Astrocyte of the spinal cord (primary cell): ENCODE measurements around the gene TEAD3.

Experiments
- DNase-seq: peaks from one replicate; pipeline ENCODE4 v3.0.0; 2011; ENCODE audit warnings: low read depth, low spot score
- H3K4me3 ChIP-seq: 2 replicates; pipeline ENCODE4 v1.5.1; 2011; ENCODE audit warnings: low read depth, mild to moderate bottlenecking, low read length, moderate library complexity
- in situ Hi-C: cut with HindIII; loops from 2 replicates; pipeline ENCODE4 v1.10.0; 2017; ENCODE audit warnings: low sequenced_read_pairs
- TF ChIP-seq, protein P1 (sequence below): IDR thresholded peaks from 2 replicates; pipeline ENCODE4 v1.5.1; 2012; ENCODE audit warnings: low read depth, mild to moderate bottlenecking, low read length, inconsistent platforms

The TEAD3 gene

DNA sequence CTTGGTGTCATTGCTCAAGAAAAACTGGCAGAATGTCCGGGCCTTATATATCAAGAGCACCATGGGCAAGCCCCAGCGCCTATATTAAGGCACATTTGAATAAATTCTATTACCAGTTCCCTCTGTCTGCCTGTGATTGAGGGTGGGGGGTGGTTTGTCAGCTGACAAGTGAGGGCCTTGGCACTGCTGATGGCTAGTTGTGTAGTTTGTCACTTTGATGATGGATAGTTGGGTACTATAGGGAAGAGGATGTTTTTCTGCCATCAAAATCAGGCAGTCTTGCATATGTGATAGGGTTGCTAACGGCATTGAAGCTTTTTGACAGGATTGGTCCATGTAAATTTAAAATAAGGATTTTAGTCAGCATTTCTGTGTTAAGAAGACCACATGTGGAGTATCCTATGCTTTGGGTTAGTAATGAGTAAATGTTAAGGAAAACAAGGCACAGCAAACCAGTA, 26.2 kb downstream of the TEAD3 start:
- H3K4me3 ChIP-seq = peak overlapping the region; percentile 98
- no peak for DNase-seq
- TF ChIP-seq, protein P1, sequence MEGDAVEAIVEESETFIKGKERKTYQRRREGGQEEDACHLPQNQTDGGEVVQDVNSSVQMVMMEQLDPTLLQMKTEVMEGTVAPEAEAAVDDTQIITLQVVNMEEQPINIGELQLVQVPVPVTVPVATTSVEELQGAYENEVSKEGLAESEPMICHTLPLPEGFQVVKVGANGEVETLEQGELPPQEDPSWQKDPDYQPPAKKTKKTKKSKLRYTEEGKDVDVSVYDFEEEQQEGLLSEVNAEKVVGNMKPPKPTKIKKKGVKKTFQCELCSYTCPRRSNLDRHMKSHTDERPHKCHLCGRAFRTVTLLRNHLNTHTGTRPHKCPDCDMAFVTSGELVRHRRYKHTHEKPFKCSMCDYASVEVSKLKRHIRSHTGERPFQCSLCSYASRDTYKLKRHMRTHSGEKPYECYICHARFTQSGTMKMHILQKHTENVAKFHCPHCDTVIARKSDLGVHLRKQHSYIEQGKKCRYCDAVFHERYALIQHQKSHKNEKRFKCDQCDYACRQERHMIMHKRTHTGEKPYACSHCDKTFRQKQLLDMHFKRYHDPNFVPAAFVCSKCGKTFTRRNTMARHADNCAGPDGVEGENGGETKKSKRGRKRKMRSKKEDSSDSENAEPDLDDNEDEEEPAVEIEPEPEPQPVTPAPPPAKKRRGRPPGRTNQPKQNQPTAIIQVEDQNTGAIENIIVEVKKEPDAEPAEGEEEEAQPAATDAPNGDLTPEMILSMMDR = no peak
- in situ Hi-C loops = no loop called here

DNA sequence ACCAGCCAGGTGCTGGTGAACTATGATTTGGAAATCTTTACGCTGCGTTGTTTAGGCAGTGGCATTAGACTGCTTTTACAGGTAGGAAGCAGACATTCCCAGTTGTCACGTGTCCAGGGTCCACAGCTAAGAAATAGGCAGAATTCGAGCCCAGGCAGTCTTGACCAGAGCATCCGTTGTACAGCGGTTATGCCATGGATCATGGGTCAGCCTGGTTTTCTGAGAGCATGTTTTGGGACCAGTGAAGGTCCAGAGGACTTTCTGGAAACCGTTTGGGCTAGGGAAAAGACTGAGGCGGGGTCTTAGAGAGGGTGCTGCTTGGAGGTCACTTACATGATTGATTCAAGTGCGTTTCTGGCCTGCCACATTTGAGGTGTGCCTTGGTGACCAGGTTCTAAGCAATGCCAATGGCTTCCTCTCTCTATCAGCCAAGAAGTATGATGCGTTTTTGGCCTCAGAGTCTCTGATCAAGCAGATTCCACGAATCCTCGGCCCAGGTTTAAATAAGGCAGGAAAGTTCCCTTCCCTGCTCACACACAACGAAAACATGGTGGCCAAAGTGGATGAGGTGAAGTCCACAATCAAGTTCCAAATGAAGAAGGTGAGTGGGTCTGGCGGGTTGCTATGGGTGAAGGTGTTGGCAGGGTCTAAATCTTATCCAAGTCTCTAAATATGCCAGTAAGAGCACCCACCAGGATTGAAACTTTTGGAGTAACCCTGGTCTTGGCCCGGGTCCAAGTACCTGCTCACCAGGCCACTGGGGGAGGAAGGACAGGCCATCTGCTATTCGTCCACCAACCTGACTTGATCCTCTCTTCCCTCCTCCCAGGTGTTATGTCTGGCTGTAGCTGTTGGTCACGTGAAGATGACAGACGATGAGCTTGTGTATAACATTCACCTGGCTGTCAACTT, 26.9 kb downstream of the TEAD3 start:
- in situ Hi-C loops = no loop called here
- no peak for DNase-seq
- peak overlapping the region; percentile 98 for H3K4me3 ChIP-seq
- TF ChIP-seq, protein P1 = no peak

DNA sequence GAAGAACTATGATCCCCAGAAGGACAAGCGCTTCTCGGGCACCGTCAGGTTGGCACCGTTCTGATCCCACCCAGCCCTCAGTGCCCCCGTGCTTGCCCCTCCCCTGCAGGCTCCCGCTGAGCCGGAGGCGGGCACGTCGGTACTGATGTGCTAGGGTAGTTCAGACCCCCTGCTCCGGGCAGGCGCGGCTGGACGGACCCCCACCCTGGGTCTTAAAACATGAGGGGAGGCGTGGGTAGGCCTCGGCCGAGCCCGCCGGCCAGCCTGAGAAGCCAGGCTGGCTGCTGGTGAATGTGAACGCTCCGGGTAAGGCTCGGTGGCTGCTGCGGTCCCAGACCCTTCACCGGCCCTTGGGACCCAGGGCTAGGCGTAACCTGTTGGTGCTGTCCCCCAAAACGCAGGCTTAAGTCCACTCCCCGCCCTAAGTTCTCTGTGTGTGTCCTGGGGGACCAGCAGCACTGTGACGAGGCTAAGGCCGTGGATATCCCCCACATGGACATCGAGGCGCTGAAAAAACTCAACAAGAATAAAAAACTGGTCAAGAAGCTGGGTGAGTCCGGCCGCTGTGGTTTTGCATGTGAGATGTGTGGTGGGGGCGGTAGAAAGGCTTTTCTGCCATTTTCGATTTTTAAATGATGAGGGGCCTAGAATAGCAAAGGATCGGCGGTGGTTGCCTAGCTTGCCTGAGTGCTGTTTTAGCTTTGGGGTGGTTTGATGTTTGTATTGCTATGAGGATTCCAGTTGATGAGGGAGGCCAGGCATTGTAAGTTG, 27.7 kb downstream of the TEAD3 start:
- in situ Hi-C loops = no loop called here
- no peak for DNase-seq
- TF ChIP-seq, protein P1 = no peak
- peak overlapping the region; percentile 98 for H3K4me3 ChIP-seq

DNA sequence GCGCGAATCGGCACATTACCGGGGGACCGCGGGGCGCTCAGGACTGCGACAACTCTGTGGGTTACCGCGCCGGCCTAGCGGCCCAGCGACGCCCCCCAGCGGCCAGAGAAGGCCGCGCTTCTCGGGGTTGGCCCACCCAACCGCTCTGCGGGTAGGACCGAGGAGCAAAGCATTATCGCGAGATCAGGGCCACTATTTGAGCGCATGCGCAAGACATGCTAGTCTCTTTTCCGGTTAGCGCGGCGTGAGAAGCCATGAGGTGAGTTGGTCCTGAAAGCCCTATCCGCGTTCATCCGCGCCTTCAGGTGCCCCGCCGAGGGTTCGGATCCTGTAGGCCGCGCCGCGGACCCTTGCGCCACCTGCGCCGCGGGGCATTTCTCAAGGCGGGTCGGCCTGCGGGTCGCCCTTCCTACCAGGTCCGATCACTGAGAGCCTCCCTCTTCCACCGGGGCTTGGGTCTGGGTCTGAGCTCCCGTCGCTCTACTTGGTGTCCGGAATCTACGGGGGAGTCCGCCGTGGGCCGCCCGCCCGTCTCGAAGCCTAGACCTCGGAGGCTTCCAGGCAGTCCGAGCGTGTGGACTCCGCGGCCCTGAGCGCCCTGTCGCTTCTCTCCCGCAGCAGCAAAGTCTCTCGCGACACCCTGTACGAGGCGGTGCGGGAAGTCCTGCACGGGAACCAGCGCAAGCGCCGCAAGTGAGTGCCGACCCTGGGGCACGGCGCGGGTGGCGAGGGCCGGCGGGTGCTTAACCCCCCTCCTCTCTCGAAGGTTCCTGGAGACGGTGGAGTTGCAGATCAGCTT, 28.5 kb downstream of the TEAD3 start, which contains the start of gene RPL10A:
RPL10A (plus strand) TSS at position 221 of the 799 bp plus-strand sequence; CDS start at position 255, 34 bp downstream.
- in situ Hi-C loops = no loop called here
- TF ChIP-seq, protein P1 = peak; percentile 98
- DNase-seq = peak; percentile 96
- H3K4me3 ChIP-seq = peak within 1 kb of the TSS; percentile 98

DNA sequence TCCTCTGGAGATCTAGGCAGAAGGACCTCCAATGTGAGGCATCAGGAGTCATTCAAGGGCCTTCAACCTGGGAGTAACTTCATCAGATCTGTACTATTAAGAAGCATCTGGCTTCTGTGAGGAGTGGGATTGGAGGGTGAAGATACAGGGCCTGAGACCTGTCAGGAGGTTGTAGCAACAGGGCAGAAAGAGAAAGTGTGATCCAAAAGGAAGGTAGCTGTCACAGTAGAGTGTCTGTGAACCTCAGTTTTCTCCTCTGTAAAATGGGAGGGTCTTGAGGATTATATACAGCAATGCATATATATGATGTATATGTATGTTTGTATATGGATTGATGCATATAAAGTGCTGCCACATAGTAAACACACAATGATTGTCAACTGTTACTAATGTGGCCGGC, 31.2 kb downstream of the TEAD3 start:
- no peak overlapping the region for H3K4me3 ChIP-seq
- TF ChIP-seq, protein P1 = no peak
- DNase-seq = no peak
- in situ Hi-C loops = no loop called here

DNA sequence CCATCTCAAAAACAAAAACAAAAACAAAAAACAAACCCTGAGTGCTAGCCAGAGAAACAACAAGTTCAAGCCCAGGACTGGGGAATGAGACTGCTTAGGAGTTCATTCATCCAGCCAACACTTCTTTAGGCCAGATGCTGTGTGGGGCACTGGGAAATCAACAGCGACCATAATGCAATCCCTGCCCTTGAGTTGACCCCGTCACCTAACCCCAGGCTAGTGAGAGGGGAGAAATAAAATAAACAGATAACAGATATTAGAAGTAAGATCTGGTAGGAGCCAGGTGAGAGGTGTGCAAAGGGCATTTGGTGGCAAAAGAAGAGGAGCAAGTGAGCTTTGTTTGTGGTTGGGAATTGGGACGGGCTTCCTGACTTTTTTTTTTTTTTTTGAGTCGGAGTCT, 33.6 kb downstream of the TEAD3 start:
- DNase-seq = no peak
- in situ Hi-C loops = no loop called here
- H3K4me3 ChIP-seq = no peak overlapping the region
- TF ChIP-seq, protein P1 = no peak
